GM19193 (cell line): Measurements from ENCODE around the gene ZMIZ1.

Source experiments
- POLR2A ChIP-seq: IDR thresholded peaks from 4 replicates; pipeline ENCODE4 v1.6.1; 2011; ENCODE audit not compliant: insufficient read depth, insufficient read length; ENCODE audit errors: extremely low read depth

Gene ZMIZ1

GRCh38 chr10:79178614-79179163, 109.9 kb downstream of the ZMIZ1 start:
- no peak for TF ChIP-seq POLR2A

GRCh38 chr10:79179164-79179956, 110.6 kb downstream of the ZMIZ1 start:
- TF ChIP-seq POLR2A, result no peak

- no peak for TF ChIP-seq POLR2A
These were observed 111.2 kb downstream of the ZMIZ1 start for GRCh38 chr10:79179957-79180309.

- TF ChIP-seq POLR2A, result no peak
These were observed 111.9 kb downstream of the ZMIZ1 start for GRCh38 chr10:79180414-79181221.

- no peak for TF ChIP-seq POLR2A
These were observed 112.5 kb downstream of the ZMIZ1 start for GRCh38 chr10:79181227-79181626.

- no peak for TF ChIP-seq POLR2A
These were observed 113.1 kb downstream of the ZMIZ1 start for GRCh38 chr10:79181698-79182521.

- no peak for TF ChIP-seq POLR2A
These were observed 114.2 kb downstream of the ZMIZ1 start for GRCh38 chr10:79182781-79183467.

GRCh38 chr10:79183468-79183865, 114.7 kb downstream of the ZMIZ1 start:
- no peak for TF ChIP-seq POLR2A

- TF ChIP-seq POLR2A, result no peak
These were observed 115.4 kb downstream of the ZMIZ1 start for GRCh38 chr10:79184145-79184625.

- TF ChIP-seq POLR2A, result no peak
These were observed 115.9 kb downstream of the ZMIZ1 start for GRCh38 chr10:79184657-79185056.

- TF ChIP-seq POLR2A, result no peak
These were observed 116.5 kb downstream of the ZMIZ1 start for GRCh38 chr10:79185067-79185774.

- TF ChIP-seq POLR2A, result no peak
These were observed 117.1 kb downstream of the ZMIZ1 start for GRCh38 chr10:79185796-79186374.

GRCh38 chr10:79186486-79187120, 117.8 kb downstream of the ZMIZ1 start:
- TF ChIP-seq POLR2A, result no peak
